ENCODE measurements around the gene SDC3. TPM values are rescaled to one million over a fixed set of nuclear protein-coding genes. Genes with fewer than 3 reads are reported as not detected.

The SDC3 gene
- total RNA-seq, 1 donor from 2014 or later: 51.9 TPM

- H3K9me3 ChIP-seq: no peaks in the 10 kb centered on the region
- H3K27me3 ChIP-seq: no peaks in the 10 kb centered on the region
- H3K4me3 ChIP-seq: no peak overlapping the region
- H3K36me3 ChIP-seq: no peaks in the 10 kb centered on the region
- no peak overlapping the region for H3K27ac ChIP-seq
- H3K4me1 ChIP-seq: peaks cover 0 to 6% of the 10 kb centered on the region in 2 donors
- DNase-seq (ENCODE audit: low spot score in 2 of 2): no peak
- intact Hi-C loops (cut with DNase I): no loop called here
- TF ChIP-seq, protein P1, sequence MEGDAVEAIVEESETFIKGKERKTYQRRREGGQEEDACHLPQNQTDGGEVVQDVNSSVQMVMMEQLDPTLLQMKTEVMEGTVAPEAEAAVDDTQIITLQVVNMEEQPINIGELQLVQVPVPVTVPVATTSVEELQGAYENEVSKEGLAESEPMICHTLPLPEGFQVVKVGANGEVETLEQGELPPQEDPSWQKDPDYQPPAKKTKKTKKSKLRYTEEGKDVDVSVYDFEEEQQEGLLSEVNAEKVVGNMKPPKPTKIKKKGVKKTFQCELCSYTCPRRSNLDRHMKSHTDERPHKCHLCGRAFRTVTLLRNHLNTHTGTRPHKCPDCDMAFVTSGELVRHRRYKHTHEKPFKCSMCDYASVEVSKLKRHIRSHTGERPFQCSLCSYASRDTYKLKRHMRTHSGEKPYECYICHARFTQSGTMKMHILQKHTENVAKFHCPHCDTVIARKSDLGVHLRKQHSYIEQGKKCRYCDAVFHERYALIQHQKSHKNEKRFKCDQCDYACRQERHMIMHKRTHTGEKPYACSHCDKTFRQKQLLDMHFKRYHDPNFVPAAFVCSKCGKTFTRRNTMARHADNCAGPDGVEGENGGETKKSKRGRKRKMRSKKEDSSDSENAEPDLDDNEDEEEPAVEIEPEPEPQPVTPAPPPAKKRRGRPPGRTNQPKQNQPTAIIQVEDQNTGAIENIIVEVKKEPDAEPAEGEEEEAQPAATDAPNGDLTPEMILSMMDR (IDR thresholded peaks at IDR 0.05): no peak
These were observed 52.8 kb downstream of the SDC3 start for GRCh38 chr1:30855686-30856259.

DNA sequence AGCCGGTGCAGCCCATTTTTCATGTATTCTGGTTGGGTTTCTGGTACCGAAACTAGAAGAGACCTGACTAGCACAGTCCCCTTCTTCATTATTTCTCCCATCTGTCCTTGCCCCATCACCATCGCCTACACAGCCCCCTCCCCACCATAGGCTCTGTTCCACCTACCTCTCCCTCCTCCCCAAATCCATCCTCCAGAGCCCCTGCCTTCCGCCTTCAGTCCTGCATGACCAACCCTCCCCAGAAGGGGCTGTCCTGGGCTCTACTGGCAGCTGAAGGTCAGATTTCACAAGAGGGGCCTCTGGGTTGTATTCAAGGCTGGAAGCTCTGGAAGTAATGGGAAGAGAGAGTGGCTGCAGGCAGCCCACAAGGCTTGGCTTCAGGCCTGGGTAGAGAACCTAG, 55.2 kb downstream of the SDC3 start:
- H3K4me1 ChIP-seq: peaks cover 0 to 3% of the 10 kb centered on the region in 2 donors
- H3K27me3 ChIP-seq: no peaks in the 10 kb centered on the region
- no peak overlapping the region for H3K4me3 ChIP-seq
- H3K27ac ChIP-seq: no peak overlapping the region
- TF ChIP-seq, protein P1 (IDR thresholded peaks at IDR 0.05): no peak
- no peaks in the 10 kb centered on the region for H3K36me3 ChIP-seq
- intact Hi-C loops (cut with DNase I): no loop called here
- no peaks in the 10 kb centered on the region for H3K9me3 ChIP-seq
- DNase-seq (ENCODE audit: low spot score in 2 of 2): no peak

DNA sequence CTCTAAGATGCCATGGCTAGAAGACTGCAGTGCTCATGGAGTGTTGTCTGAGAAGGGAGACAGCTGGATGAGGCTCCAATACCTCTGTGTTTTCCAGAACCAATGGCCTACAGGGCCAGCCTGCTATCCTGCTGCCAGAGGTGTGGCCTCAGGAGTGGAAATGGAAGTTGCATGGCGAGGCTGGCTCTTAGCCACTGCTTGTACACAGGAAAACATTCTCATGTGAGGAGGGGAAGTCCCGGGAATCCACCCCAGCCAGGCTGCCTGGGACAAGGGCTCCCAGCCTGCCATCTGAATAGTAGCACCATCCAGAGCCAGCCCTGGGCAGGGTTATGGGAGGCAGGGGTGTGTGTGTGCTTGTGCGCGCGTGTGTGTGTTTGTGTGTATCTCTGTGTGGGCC, 56.5 kb downstream of the SDC3 start:
- H3K27ac ChIP-seq: no peak overlapping the region
- DNase-seq (ENCODE audit: low spot score in 2 of 2): no peak
- no peak overlapping the region for H3K4me3 ChIP-seq
- no peaks in the 10 kb centered on the region for H3K36me3 ChIP-seq
- peaks cover 0 to 3% of the 10 kb centered on the region in 2 donors for H3K4me1 ChIP-seq
- no peaks in the 10 kb centered on the region for H3K27me3 ChIP-seq
- intact Hi-C loops (cut with DNase I): no loop called here
- no peaks in the 10 kb centered on the region for H3K9me3 ChIP-seq
- TF ChIP-seq, protein P1 (IDR thresholded peaks at IDR 0.05): no peak

DNA sequence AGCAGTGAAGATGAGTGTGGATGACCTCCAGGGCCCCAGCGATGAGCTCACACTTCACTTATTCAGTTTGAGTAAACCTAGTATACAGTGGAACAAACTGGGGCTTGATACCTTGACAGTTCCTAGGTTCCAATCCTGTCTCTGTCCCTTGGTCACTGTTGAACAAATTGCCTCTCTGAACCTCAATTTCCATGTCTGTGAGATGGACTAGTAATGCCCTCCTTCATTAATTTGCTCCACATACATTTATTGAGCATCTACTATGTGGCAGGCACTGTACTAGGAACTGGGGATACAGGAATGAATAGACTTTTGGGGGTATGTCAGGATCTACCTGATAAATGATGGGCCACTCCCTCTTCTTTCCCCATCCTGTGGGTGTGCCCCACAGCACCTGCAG, 57.3 kb downstream of the SDC3 start:
- Histone ChIP-seq H3K27ac (no peak overlapping the region), H3K4me3 (no peak overlapping the region), H3K27me3 (no peaks in the 10 kb centered on the region), H3K36me3 (no peaks in the 10 kb centered on the region), H3K4me1 (peaks cover 0 to under 1% of the 10 kb centered on the region in 2 donors), H3K9me3 (no peaks in the 10 kb centered on the region)
- TF ChIP-seq, protein P1 (IDR thresholded peaks at IDR 0.05): no peak
- DNase-seq (ENCODE audit: low spot score in 2 of 2): no peak
- intact Hi-C loops (cut with DNase I): no loop called here

GRCh38 chr1:30850607-30851006, 58.0 kb downstream of the SDC3 start:
- Histone ChIP-seq H3K9me3 (no peaks in the 10 kb centered on the region), H3K4me1 (no peaks in the 10 kb centered on the region), H3K4me3 (no peak overlapping the region), H3K36me3 (no peaks in the 10 kb centered on the region), H3K27ac (no peak overlapping the region), H3K27me3 (no peaks in the 10 kb centered on the region)
- no peak for DNase-seq (ENCODE audit: low spot score in 2 of 2)
- TF ChIP-seq, protein P1 (IDR thresholded peaks at IDR 0.05): no peak
- intact Hi-C loops (cut with DNase I): no loop called here

DNA sequence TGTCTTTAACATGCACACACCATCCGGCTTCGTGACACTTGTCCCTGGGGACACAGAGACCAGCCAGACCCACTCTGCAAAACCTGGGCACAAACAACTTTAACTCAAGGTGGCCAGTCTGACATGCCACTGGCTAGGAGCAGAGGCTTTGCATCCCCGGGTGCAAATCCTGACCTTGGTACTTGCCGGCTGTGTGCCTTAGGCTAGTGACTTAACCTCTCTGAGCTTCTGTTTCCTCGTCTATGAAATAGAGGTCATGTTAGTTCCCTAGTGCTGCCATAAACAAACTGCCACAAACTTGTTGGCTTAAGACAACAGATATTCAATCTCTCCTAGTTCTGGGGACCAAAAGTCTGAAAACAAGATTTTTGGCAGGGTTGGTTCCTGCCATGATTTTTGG, 60.4 kb downstream of the SDC3 start:
- no peaks in the 10 kb centered on the region for H3K9me3 ChIP-seq
- no peak overlapping the region for H3K27ac ChIP-seq
- no peaks in the 10 kb centered on the region for H3K4me1 ChIP-seq
- TF ChIP-seq, protein P1 (IDR thresholded peaks at IDR 0.05): no peak
- H3K36me3 ChIP-seq: no peaks in the 10 kb centered on the region
- H3K4me3 ChIP-seq: no peak overlapping the region
- DNase-seq (ENCODE audit: low spot score in 2 of 2): no peak
- intact Hi-C loops (cut with DNase I): no loop called here
- no peaks in the 10 kb centered on the region for H3K27me3 ChIP-seq

All from ascending aorta (tissue), 2 donors.